Measurements from ENCODE around the gene CDK10.
"Not testable (repeated sequence)": the region's sequence is repeated elsewhere in the genome, so short reads cannot be mapped to it uniquely, and the experiment has no call there.

The CDK10 gene

DNA sequence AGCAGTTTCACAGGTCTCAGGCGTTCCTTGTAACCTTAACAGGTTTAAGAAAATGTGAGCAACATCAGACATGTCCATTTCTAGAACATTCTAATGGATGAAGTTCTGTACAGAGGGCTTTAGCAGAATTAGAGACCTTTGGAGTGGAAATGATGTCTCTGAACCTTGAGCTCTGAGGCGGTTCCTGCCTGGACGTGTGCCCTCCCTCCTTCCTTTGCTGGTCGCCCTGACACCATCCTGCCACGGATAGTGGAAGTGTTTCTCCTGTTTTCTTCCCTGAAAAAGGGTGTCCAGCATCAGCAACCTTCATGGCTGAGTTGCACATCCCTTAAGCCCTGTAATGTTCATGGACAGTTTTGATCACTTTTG lies 17.7 kb upstream of the CDK10 start:
- no peak for TF ChIP-seq CTCF (IDR thresholded peaks at IDR 0.05; ENCODE audit: insufficient read depth, missing control alignments)
- DNase-seq (ENCODE audit: insufficient read length, low spot score) (no peak), FAIRE-seq (no peak)

DNA sequence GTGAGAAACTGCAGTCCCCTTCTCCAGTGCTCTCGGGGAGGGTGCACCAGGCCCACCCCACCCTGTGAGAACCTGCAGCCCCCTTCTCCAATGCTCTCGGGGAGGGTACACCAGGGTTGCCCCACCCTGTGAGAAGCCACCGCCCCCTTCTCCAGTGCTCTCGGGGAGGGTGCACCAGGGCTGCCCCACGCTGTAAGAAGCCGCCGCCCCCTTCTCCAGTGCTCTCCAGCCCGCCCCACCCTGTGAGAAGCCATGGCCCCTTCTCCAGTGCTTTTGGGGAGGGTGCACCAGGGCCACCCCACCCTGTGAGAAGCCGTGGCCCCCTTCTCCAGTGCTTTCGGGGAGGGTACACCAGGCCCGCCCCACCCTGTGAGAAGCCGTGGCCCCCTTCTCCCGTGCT lies 16.7 kb upstream of the CDK10 start:
- FAIRE-seq (no peak), DNase-seq (ENCODE audit: insufficient read length, low spot score) (no peak)
- TF ChIP-seq CTCF (IDR thresholded peaks at IDR 0.05; ENCODE audit: insufficient read depth, missing control alignments) = no peak

GRCh38 chr16:89670496-89671431 lies 15.7 kb upstream of the CDK10 start:
- no peak for TF ChIP-seq CTCF (IDR thresholded peaks at IDR 0.05; ENCODE audit: insufficient read depth, missing control alignments)
- DNase-seq (ENCODE audit: insufficient read length, low spot score) (no peak), FAIRE-seq (no peak)

GRCh38 chr16:89671565-89671964 lies 14.9 kb upstream of the CDK10 start:
- FAIRE-seq = not testable (repeated sequence)

GRCh38 chr16:89672177-89672941 lies 14.1 kb upstream of the CDK10 start:
- no peak for FAIRE-seq
- no peak for TF ChIP-seq CTCF (IDR thresholded peaks at IDR 0.05; ENCODE audit: insufficient read depth, missing control alignments)
- no peak for DNase-seq (ENCODE audit: insufficient read length, low spot score)

More at GRCh38 chr16:89671565-89671964, 14.9 kb upstream of the CDK10 start:
- not testable (repeated sequence) for DNase-seq (ENCODE audit: insufficient read length, low spot score)

DNA sequence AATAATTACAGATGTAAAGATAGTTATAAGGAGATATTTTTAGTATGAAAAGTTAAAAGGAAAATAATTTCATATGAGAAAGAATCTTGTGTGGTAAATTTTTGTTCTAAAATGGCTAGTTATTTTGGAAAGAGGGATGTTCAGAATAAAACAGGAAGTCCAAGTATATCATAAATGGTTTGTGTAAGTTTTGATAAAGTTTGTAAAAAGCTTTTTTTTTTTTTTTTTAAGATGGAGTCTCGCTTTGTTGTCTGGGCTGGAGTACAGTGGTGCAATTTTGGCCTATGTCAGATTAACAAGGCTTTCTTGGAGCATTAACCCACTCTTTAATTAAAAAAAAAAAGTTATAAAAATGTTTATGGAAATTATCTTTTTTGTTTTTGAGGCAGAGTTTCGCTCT lies 8.2 kb upstream of the CDK10 start:
- FAIRE-seq (no peak), DNase-seq (ENCODE audit: insufficient read length, low spot score) (no peak)
- no peak for TF ChIP-seq CTCF (IDR thresholded peaks at IDR 0.05; ENCODE audit: insufficient read depth, missing control alignments)

DNA sequence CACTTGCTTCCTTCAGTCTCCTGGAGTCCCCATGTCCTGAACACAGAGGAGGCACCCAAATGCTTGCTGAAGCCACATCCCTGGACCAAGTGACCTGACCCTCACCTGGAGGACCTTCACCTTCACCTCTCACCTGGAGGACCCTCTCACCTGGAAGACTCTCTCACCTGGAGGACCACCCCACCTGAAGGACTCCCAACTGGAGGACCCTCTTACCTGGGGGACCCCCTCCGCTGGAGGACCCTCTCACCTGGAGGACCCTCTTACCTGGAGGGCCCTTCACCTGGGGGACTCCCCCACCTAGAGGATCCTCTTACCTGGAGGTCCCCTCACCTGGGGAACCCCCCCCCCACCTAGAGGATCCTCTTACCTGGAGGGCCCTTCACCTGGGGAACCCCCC lies 573 bp upstream of the CDK10 start:
- TF ChIP-seq CTCF (IDR thresholded peaks at IDR 0.05; ENCODE audit: insufficient read depth, missing control alignments) = no peak
- FAIRE-seq (no peak), DNase-seq (ENCODE audit: insufficient read length, low spot score) (no peak)

Data from D721Med (cell line).